ENCODE data around the gene CHRNA3.

- no peak for TF ChIP-seq POLR2A (IDR thresholded peaks at IDR 0.05)
- TF ChIP-seq, protein P1, sequence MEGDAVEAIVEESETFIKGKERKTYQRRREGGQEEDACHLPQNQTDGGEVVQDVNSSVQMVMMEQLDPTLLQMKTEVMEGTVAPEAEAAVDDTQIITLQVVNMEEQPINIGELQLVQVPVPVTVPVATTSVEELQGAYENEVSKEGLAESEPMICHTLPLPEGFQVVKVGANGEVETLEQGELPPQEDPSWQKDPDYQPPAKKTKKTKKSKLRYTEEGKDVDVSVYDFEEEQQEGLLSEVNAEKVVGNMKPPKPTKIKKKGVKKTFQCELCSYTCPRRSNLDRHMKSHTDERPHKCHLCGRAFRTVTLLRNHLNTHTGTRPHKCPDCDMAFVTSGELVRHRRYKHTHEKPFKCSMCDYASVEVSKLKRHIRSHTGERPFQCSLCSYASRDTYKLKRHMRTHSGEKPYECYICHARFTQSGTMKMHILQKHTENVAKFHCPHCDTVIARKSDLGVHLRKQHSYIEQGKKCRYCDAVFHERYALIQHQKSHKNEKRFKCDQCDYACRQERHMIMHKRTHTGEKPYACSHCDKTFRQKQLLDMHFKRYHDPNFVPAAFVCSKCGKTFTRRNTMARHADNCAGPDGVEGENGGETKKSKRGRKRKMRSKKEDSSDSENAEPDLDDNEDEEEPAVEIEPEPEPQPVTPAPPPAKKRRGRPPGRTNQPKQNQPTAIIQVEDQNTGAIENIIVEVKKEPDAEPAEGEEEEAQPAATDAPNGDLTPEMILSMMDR (IDR thresholded peaks at IDR 0.05): no peak
These were observed 30.2 kb upstream of the CHRNA3 start for GRCh38 chr15:78651007-78651406.

Data from body of pancreas (tissue), 4 donors.